HG03159 (cell line): Measurements from ENCODE around the gene OR10H2.
"Not testable (repeated sequence)": the region's sequence is repeated elsewhere in the genome, so short reads cannot be mapped to it uniquely, and the experiment has no call there.

Experiments used
- ATAC-seq: cut with Tn5 transposase; IDR thresholded peaks from one replicate; pipeline ENCODE4 v1.9.1; 2021; ENCODE audit warnings: mild to moderate bottlenecking, moderate library complexity; ENCODE audit not compliant: unreplicated experiment

The OR10H2 gene

GRCh38 chr19:15727724-15728123 lies at the start of gene OR10H2:
TSS of gene OR10H2 (plus strand) at chr19:15728024. CDS start at chr19:15728044, 20 bp downstream.
- no peak for ATAC-seq

- no peak for ATAC-seq
These were observed 48.7 kb upstream of the OR10H2 start for GRCh38 chr19:15679089-15679488.

- ATAC-seq: not testable (repeated sequence)
These were observed 48.0 kb upstream of the OR10H2 start for GRCh38 chr19:15679865-15680264.

- ATAC-seq: no peak
These were observed 47.1 kb upstream of the OR10H2 start for GRCh38 chr19:15680478-15681322.

- no peak for ATAC-seq
These were observed 44.4 kb upstream of the OR10H2 start for GRCh38 chr19:15683411-15683810.

- no peak for ATAC-seq
These were observed 43.0 kb upstream of the OR10H2 start for GRCh38 chr19:15684828-15685227.

GRCh38 chr19:15696654-15697194 lies 31.1 kb upstream of the OR10H2 start:
- ATAC-seq: no peak

GRCh38 chr19:15701757-15702533 lies 25.9 kb upstream of the OR10H2 start:
- ATAC-seq: no peak

- no peak for ATAC-seq
These were observed 25.3 kb upstream of the OR10H2 start for GRCh38 chr19:15702534-15702930.

GRCh38 chr19:15714638-15715037 lies 13.2 kb upstream of the OR10H2 start:
- ATAC-seq: no peak

- no peak for ATAC-seq
These were observed 12.2 kb upstream of the OR10H2 start for GRCh38 chr19:15715642-15716041.

GRCh38 chr19:15717809-15718208 lies 10.0 kb upstream of the OR10H2 start:
- no peak for ATAC-seq

GRCh38 chr19:15721268-15721667 lies 6.6 kb upstream of the OR10H2 start:
- no peak for ATAC-seq

GRCh38 chr19:15722956-15723355 lies 4.9 kb upstream of the OR10H2 start:
- ATAC-seq: no peak

- ATAC-seq: no peak
These were observed 2.7 kb downstream of the OR10H2 start for GRCh38 chr19:15730538-15730937.

- ATAC-seq: no peak
These were observed 4.6 kb downstream of the OR10H2 start for GRCh38 chr19:15732388-15732787.

GRCh38 chr19:15733895-15734294 lies 6.1 kb downstream of the OR10H2 start:
- ATAC-seq: no peak

GRCh38 chr19:15737722-15738121 lies 9.9 kb downstream of the OR10H2 start, which contains the start of gene OR10H3:
TSS of gene OR10H3 (plus strand) at chr19:15737985. CDS start at chr19:15741393, 3,408 bp downstream.
- no peak for ATAC-seq

GRCh38 chr19:15740785-15741184 lies 13.0 kb downstream of the OR10H2 start:
- no peak for ATAC-seq

GRCh38 chr19:15748239-15748638 lies 20.4 kb downstream of the OR10H2 start:
- ATAC-seq: no peak

GRCh38 chr19:15758379-15758778 lies 30.6 kb downstream of the OR10H2 start:
- no peak for ATAC-seq
